ENCODE results near the gene CCDC88A.
"Not testable (repeated sequence)": the region's sequence is repeated elsewhere in the genome, so short reads cannot be mapped to it uniquely, and the experiment has no call there.

CCDC88A gene

DNA sequence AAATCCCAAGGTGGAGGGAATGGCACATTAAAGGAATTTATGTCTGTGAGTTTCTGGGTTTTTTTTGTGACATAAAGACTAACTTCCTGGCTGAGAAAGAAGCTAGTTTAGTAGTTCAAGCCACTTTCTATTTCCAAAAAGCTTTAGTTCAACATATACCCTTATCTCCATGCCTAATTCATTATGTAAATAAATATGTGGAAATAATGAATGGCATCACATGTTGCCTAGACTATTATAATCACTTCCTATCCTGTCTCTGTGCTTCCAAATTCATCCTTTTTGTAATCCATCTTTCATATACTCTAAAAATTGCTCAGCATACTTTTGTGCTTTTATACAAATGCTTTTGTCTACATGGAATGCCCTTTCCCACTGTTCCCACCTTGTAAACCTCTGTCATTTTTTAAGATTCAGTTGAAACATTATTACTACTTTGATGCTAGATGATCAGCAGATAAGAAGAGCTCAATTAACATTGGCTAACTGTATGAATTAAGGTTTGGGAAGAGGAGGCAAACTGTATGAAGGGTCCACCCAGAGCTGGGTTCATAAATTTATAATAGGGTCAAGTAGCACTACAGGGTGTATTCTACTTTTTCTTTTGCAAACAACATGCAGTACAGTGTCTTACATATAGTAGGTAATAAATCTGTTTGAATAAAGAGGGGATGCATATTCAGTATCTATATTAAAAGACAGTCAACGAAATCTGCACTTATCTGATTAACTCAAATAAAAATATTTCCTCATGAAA is 88.9 kb downstream of the CCDC88A start:
- DNase-seq (ENCODE audit: low read depth, low spot score), result no peak
- H3K27ac ChIP-seq, result no peak overlapping the region

DNA sequence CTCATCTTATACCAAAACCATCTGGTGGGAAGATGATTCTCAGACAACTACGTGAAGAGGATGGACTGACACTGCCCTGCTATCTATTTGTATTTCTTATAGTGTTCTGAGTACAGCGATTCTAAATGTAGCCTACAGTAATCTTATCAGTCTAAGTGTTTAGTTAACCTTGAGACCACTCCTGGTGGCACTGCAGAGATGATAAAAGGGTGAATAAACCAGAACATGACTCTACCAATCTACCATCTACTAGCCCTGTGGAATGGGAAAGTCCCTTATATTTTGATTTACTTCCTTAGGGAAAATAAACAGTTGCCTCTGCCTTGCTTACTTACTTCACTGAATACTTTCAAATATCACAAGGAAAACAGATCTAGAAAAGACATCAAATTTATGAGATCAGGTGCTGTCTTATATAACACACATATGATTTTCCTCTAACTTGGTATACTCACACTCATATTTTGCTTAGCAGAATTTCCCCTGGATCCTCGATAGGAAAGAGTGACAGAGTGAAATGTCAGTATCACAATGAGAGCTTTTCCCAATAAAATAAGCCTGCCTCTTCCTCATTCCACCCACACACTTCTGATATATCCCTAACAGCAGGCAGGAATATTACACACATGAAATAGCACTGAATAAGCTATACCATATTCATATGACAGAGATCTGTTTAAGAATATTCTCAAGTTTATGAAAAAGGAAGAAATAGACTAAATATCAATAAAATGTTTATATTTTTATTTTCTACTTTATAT is 92.0 kb downstream of the CCDC88A start:
- H3K27ac ChIP-seq, result no peak overlapping the region
- no peak for DNase-seq (ENCODE audit: low read depth, low spot score)

DNA sequence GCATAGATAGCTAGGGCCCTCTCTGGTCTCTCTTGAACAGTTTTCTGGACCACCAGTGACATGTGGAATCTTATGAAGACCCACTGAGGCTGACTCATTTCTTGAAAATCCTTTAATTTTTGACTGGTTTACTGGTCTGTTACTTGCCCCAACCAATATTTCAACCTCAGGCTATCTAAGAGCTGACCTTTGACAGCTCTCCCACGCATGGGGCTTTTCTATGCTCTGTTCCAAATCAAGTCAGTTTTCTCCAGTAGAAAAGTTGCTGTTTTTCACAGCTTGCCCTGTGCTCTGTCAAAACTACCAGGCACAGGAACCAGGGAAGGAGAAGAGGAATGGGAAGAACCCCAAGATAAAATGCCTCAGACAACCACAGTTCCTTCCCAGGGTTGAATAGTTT is 104.7 kb downstream of the CCDC88A start:
- no peak for DNase-seq (ENCODE audit: low read depth, low spot score)
- no peak overlapping the region for H3K27ac ChIP-seq

DNA sequence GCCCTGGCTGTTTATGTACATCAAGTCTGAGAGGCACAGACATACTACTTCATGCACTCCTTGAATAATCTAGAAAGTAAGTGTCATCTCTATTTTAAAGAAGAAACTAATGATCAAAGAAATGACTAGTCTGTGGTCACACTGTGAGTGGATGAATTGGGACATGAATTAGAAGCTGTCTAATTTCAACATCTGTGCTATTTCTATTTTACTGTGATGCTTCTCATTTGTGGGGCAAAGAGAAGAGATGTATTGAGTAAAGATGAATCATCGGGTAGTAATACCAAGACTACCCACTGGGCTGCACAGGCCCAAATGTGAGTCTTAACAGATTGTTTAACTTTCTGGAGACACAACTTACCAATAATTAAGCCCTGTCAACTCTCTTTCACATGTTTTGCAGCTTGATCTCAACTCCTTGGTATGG is 108.2 kb downstream of the CCDC88A start:
- H3K27ac ChIP-seq, result no peak overlapping the region
- no peak for DNase-seq (ENCODE audit: low read depth, low spot score)

DNA sequence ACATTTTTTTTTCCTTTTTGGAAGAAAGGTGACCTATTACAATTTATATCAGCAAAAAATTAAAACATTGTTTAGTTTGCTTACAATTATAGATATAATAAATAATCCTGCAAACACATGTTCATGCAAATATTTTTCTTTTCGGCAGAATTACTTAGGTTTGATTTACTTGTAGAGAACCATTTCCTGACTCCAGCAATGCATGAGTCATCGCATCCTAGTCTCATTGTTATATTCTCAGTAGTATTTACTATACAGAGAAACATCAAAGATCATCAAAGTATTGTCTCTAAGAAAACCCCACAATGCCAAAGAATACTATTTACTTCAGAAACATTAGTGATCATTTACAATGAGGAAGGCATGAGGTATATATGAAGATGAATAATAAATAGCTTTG is 110.2 kb downstream of the CCDC88A start:
- H3K27ac ChIP-seq, result no peak overlapping the region
- DNase-seq (ENCODE audit: low read depth, low spot score), result no peak

DNA sequence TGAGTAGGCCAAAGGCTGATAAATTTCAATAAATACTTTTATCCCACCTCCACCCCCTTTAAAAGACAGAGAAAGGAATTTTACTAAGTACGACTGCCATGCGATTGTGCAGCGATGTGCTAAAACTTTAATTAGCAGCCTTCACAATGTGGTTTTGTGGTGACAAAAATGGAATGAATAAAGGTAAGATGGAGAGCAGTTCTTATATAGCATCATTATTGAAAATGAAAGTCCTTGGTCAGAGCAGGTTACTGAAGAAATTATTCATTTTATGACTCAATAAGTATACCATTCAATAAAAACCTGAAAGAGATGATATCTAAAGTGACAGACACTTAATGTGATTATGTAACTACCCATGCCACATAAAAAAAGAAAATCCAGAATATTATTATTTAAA is 117.4 kb downstream of the CCDC88A start:
- no peak for DNase-seq (ENCODE audit: low read depth, low spot score)
- H3K27ac ChIP-seq, result no peak overlapping the region

DNA sequence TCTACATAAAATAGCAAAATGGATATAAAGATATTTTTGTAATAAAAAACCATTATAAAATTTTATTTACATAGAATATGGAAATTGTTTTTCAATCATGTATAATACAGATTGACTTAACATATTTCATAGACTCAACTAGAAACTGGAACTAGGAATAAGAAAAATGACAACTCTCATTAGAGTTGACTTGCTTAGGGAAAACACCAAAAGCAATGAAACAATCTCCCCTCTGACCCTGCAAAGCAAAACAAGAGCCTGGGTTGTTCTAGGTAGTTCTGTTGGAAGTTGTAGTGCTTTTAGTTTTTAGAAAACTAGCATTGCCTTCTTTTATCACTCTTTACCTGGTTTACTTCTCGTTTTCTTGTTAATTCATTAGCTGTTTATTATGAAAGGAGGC is 118.4 kb downstream of the CCDC88A start:
- no peak overlapping the region for H3K27ac ChIP-seq

DNA sequence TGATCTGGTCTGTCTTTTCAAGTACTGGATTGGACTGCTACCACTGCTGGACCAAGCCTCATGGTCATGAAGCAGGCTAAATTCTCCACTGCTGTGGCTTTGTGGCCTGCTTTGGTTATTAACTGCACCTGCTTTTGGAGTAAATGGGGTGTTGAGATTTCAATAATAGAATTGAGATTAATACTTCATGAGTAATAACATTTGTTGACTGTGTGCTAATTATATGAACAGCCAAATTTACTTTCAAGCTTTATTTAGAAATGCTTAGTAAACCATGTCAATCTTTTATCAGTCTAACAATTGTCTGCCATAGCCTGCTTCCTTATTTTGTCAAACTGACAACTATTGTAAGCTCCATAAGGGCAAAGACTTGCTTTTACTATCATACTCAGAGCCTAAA is 123.3 kb downstream of the CCDC88A start:
- no peak overlapping the region for H3K27ac ChIP-seq
- DNase-seq (ENCODE audit: low read depth, low spot score), result no peak

More for the DNA sequence above, 118.4 kb downstream of the CCDC88A start:
- no peak for DNase-seq (ENCODE audit: low read depth, low spot score)

DNA sequence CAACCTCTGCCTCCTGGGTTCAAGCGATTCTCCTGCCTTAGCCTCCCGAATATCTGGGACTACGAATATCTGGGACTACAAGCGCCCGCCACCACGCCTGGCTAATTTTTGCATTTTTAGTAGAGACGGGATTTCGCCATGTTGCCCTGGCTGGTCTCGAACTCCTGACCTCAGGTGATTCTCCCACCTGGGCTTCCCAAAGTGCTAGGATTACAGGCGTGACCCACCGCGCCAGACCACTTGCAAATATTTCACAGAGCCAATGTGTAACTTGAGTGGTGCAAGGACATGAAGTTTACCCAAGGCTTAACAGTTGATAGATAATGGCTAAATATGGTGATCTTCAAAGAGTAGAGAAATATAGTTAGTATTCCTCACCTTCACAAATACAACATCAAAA is 136.6 kb downstream of the CCDC88A start:
- no peak for DNase-seq (ENCODE audit: low read depth, low spot score)
- no peak overlapping the region for H3K27ac ChIP-seq

DNA sequence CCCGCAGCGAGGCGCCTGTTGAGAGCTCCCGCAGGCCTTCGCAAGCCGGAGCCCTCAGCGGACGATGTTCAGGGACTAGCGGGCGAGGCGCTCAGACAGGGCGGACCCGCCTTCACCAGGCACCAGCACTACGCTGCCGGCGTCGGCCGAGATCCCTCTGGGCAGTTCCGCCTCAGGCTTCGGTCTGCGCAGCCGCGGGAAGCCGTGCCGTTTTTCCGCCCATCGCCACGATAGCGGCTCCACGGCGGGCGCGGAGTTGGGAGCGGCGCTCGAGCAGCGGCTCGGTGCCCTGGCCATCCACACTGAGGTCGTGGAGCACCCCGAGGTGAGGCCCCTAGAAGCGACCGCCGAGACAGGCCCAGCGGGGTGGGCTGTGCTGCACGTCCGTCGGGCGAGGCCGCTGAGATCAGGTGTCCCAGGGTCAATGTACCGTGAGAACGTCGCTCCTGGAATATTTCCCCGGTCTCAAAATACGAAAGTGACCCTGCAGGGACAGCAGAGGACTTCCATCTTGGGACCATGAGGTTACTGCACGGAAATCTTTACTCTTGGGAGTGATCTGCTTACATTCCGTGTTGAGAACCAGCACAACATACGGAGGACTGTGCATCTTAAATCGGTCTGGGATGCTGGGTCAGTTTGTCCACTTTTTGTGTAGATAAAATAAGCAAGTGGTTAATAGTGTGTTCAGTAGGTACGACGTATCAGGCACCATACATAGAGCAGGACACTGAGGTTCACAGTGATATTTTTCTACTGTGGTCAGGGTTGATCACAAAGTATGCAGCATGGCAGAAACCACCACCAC is 137.3 kb downstream of the CCDC88A start:
- H3K27ac ChIP-seq, result peak overlapping the region; percentile 74
- peak; percentile 39 for DNase-seq (ENCODE audit: low read depth, low spot score)

DNA sequence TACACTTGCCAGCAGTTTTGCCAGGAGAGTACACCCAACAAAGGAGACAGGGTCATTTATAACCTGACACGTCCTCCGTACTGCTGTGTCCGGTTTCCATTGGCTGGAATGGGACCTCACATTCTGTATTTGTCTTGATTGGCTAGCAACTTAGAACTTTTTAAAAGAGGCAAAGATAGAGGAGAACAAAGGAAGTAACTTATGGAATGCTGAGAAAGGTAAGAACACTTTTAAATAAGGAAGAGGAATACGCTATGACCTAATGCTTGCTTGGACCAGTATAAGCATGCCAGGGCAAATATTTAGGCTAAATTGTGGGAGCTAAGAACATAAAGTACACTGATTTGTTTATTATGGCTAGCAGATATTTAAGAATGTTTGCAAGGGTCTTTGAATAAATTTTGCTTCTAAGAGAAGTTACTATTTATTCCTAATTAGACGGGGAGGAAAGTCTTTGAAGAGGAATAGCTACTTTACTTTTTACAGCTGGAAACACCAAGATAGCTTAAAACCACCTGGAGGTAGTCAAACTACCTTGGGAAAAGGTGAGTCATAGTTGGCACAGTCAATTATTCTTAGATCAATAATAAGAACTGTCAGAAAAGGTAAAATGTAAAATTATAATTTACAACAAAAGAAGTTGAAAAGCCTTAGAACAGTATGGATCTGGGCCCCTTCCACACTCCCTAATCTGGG is 138.7 kb downstream of the CCDC88A start:
- H3K27ac ChIP-seq, result peak overlapping the region; percentile 74

DNA sequence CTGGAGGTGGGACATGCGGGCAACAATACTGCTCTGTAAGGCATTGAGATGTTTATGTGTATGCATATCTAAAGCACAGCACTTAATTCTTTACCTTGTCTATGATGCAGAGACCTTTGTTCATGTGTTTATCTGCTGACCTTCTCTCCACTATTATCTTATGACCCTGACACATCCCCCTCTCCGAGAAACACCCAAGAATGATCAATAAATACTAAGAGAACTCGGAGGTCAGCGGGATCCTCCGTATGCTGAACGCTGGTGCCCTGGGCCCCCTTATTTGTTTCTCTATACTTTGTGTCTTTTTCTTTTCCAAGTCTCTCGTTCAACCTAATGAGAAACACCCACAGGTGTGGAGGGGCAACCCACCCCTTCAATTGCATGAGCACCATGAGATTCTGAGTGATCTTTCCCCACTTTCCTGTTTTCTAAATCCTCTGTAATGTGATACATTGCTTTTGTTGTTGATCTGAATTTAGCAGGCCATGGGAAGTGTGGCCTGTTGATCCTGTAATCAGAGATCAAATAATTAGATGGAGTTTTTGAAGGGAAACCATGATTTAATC is 139.7 kb downstream of the CCDC88A start:
- peak overlapping the region; percentile 74 for H3K27ac ChIP-seq
- DNase-seq (ENCODE audit: low read depth, low spot score), result not testable (repeated sequence)

More for the DNA sequence above, 138.7 kb downstream of the CCDC88A start:
- not testable (repeated sequence) for DNase-seq (ENCODE audit: low read depth, low spot score)

DNA sequence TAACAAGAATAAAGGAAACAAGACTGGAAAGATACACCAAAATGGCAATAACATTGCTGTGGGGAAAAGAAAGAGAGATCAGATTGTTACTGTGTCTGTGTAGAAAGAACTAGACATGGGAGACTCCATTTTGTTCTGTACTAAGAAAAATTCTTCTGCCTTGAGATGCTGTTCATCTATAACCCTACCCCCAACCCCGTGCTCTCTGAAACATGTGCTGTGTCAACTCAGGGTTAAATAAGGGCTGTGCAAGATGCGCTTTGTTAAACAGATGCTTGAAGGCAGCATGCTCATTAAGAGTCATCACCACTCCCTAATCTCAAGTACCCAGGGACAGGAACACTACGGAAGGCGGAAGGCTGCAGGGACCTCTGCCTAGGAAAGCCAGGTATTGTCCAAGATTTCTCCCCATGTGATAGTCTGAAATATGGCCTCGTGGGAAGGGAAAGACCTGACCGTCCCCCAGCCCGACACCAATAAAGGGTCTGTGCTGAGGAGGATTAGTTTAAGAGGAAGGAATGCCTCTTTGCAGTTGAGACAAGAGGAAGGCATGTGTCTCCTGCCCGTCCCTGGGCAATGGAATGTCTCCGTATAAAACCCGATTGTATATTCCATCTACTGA is 140.3 kb downstream of the CCDC88A start:
- not testable (repeated sequence) for DNase-seq (ENCODE audit: low read depth, low spot score)
- peak overlapping the region; percentile 74 for H3K27ac ChIP-seq

DNA sequence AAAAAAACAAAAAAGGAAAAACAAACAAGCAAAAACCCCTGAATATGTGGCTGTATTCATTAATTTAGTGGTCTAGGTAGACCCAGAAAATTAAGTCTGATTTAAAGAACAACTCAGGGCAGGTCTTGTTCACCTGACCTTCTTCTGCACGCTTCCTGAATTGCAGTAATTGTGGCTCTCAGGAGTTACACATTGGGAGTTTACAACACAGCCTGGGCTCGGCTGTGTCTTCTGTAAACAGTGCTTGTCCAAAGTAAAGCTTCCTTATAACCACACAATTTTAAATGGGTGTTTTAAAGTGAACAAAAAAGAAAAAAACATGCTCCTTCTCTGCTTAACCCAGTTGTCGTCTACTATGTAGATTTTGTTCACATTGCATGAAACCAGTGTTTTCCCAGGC is 142.3 kb downstream of the CCDC88A start:
- DNase-seq (ENCODE audit: low read depth, low spot score), result no peak
- no peak overlapping the region for H3K27ac ChIP-seq

DNA sequence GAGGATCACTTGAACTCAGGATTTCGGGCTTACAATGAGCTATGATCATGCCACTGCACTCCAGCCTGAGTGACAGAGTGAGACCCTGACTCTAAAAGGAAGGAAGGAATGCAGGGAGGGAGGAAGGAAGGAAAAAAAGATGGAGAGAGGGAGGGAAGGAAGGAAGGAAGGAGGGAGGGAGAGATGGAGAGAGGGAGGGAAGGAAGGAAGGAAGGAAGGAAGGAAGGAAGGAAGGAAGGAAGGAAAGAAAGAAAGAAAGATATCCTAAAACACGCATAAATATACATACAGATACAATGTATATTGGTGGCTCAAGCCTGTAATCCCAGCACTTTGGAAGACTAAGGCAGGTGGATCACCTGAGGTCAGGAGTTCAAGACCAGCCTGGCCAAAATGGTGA is 145.3 kb downstream of the CCDC88A start:
- H3K27ac ChIP-seq; DNase-seq (ENCODE audit: low read depth, low spot score): not testable (repeated sequence)

DNA sequence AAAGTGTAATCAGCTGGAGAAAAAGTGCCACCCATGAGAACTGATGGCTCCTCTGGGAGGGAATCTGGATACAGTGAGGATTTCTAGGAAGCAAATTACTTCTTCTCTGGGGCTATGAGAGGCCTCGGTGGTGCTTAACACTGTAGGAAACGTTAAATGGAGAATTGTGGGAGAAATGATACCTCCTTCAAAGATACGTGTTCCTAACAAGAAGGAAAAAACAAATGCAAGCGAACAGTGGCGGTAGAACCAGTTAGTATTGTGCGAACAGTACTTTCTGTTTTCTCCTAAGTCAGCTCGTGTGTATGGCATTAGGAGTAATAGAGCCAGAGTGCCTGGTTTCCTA is 150.0 kb downstream of the CCDC88A start:
- no peak for DNase-seq (ENCODE audit: low read depth, low spot score)
- H3K27ac ChIP-seq, result peak overlapping the region; percentile 62

DNA sequence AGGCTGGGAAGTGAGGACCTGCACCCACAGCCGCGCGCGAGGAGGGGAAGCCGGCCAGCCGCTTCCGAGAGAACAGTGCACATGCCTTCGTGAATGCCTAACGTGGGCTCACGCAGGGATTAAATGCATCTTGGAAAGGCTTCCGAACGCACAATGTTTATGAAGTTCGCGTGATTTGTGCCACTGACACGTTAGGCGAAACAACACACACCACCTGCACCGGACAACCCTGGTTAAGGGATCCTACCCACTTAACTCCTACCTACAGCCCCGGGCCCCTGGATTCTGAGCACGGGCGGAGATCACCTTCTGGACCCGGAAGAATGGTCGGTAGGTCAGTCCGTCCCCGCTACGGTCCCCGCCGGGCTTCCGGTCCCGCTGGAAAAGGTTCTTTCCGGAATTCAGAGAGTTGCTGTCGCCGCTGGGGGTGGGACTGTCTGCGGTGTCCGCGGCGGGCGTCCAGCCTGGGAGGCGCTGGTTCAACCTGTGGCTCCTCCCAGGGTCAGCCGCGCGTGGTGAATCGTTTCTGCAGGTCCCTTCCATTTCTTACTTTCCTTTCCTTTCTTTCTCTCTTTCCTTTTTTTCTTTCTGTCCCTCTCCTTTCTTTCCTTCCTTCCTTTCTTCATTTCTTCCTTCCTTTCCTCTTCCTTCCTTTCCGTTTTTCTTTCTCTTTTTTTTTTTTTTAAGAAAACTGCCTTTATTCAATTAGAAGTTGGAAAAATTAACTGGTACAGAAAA is 150.6 kb downstream of the CCDC88A start, which contains the start of gene MTIF2:
Gene MTIF2 (minus strand): TSS at position 325 of the 738 bp plus-strand sequence. CDS start 5,373 bp downstream, outside the sequence.
- H3K27ac ChIP-seq, result peak within 1 kb of the TSS; percentile 62
- DNase-seq (ENCODE audit: low read depth, low spot score), result peak; percentile 45

DNA sequence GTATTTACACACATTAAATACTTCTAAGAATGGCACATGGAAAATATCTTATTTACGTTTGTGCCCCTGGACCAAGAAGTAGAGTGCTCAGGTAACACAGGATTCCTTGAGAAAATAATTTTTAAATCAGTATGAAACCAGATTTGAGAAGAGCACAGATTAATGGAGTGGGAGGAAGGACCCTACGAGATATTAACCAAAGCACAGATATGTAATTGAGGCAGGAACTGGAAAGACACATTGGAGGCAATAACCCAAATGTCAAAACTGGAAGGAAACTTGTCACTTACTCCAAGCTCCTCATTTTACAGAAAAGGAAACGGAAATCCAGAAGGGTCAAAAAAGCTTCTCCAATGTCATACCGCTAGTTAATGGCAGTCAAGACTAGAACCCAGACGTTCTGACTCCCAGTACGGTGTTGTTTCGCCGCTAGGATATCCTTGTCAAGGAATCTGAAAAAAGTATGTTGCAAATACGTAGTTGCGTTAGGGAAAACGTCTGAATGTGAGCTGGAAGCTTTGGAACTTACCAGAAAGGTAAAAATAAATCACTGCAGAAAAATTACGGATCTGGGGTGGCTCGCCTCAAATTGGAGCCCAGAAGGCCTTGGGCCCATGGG is 151.3 kb downstream of the CCDC88A start:
- peak overlapping the region; percentile 62 for H3K27ac ChIP-seq
- DNase-seq (ENCODE audit: low read depth, low spot score), result no peak

All from epithelial cell of prostate (primary cell).